Activated T-helper 2 cell treated with anti-CD3 and anti-CD28 coated beads, Interferon-gamma antibody, Interleukin-2, Interleukin-4, amounts not matched to agents 10 μg/mL and 5 μg/mL and 100 μg/mL, durations not matched to agents 14 hours and 24 hours and 36 hours (primary cell): ENCODE data around the gene NOD1. TPM values are rescaled to one million over a fixed set of nuclear protein-coding genes. Genes with fewer than 3 reads are reported as not detected.
A peak's percentile ranks its signal among the peaks of the same experiment; 100 is the strongest.

ENCODE experiments used
- DNase-seq: peaks from one replicate; pipeline ENCODE4 v3.0.0; 2021; ENCODE audit warnings: low spot score
- H3K27ac Mint-ChIP-seq: one replicate; pipeline ENCODE4 v1.8.0; 2021; ENCODE audit warnings: mixed read lengths
- H3K27me3 Mint-ChIP-seq: one replicate; pipeline ENCODE4 v1.8.0; 2021; ENCODE audit warnings: low read depth, mixed read lengths
- H3K36me3 Mint-ChIP-seq: one replicate; pipeline ENCODE4 v1.8.0; 2021; ENCODE audit warnings: low read depth, mixed read lengths
- H3K4me1 Mint-ChIP-seq: one replicate; pipeline ENCODE4 v1.8.0; 2021; ENCODE audit warnings: low read depth, mixed read lengths
- H3K4me3 Mint-ChIP-seq: one replicate; pipeline ENCODE4 v1.8.0; 2021; ENCODE audit warnings: low read depth, mild to moderate bottlenecking, moderate library complexity, mixed read lengths
- H3K9me3 Mint-ChIP-seq: one replicate; pipeline ENCODE4 v1.8.0; 2021; ENCODE audit warnings: mixed read lengths
- intact Hi-C: fragments of 100-400 bp; cut with micrococcal nuclease; formaldehyde crosslinking; loops from one replicate; pipeline ENCODE4 v1.15.1; 2023
- total RNA-seq: library from RNA; stranded (reverse); gene quantifications from 2 replicates; pipeline ENCODE4 v1.2.3, GENCODE V29; 2022

NOD1 gene
- total RNA-seq, 1 donor from 2014 or later = 14.8 TPM

- no peaks in the 10 kb centered on the region for H3K9me3 Mint-ChIP-seq
- H3K27ac Mint-ChIP-seq = no peak overlapping the region
- intact Hi-C loops = loop anchor here (5.0 kb wide), 1 partner anchor 286 kb away; no protein-coding TSS in a partner anchor
- peaks cover 4% of the 10 kb centered on the region for H3K4me1 Mint-ChIP-seq
- DNase-seq = no peak
- no peak overlapping the region for H3K4me3 Mint-ChIP-seq
- H3K36me3 Mint-ChIP-seq = peaks cover 20% of the 10 kb centered on the region
- H3K27me3 Mint-ChIP-seq = no peaks in the 10 kb centered on the region
Measured at GRCh38 chr7:30448461-30449189, 30.0 kb downstream of the NOD1 start.

- Mint-ChIP-seq H3K9me3 (no peaks in the 10 kb centered on the region), H3K4me1 (peaks cover 4% of the 10 kb centered on the region), H3K4me3 (no peak overlapping the region), H3K27ac (no peak overlapping the region), H3K27me3 (no peaks in the 10 kb centered on the region), H3K36me3 (peaks cover 20% of the 10 kb centered on the region)
- DNase-seq = no peak
- intact Hi-C loops = loop anchor here (5.0 kb wide), 1 partner anchor 285 kb away; no protein-coding TSS in a partner anchor
Measured at GRCh38 chr7:30447466-30447865, 31.1 kb downstream of the NOD1 start.

- H3K27ac Mint-ChIP-seq = no peak overlapping the region
Measured at GRCh38 chr7:30446266-30446665, 32.3 kb downstream of the NOD1 start.

GRCh38 chr7:30445770-30446169 is 32.8 kb downstream of the NOD1 start:
- Mint-ChIP-seq H3K4me1 (peaks cover 4% of the 10 kb centered on the region), H3K27ac (no peak overlapping the region), H3K4me3 (no peak overlapping the region), H3K36me3 (peaks cover 18% of the 10 kb centered on the region), H3K9me3 (no peaks in the 10 kb centered on the region), H3K27me3 (no peaks in the 10 kb centered on the region)
- intact Hi-C loops = loop anchor here (5.0 kb wide), 1 partner anchor 283 kb away; no protein-coding TSS in a partner anchor
- DNase-seq = peak; percentile 75

More at GRCh38 chr7:30446266-30446665, 32.3 kb downstream of the NOD1 start:
- Mint-ChIP-seq H3K27me3 (no peaks in the 10 kb centered on the region), H3K4me3 (no peak overlapping the region), H3K9me3 (no peaks in the 10 kb centered on the region), H3K36me3 (peaks cover 18% of the 10 kb centered on the region), H3K4me1 (peaks cover 4% of the 10 kb centered on the region)
- DNase-seq = no peak
- intact Hi-C loops = loop anchor here (5.0 kb wide), 1 partner anchor 284 kb away; no protein-coding TSS in a partner anchor

GRCh38 chr7:30437823-30438574 is 40.6 kb downstream of the NOD1 start:
- H3K27me3 Mint-ChIP-seq = no peaks in the 10 kb centered on the region

GRCh38 chr7:30436518-30436917 is 42.1 kb downstream of the NOD1 start:
- intact Hi-C loops = no loop called here
- DNase-seq = no peak
- Mint-ChIP-seq H3K4me1 (no peaks in the 10 kb centered on the region), H3K36me3 (peaks cover 58% of the 10 kb centered on the region), H3K4me3 (no peak overlapping the region), H3K27ac (no peak overlapping the region), H3K27me3 (no peaks in the 10 kb centered on the region), H3K9me3 (no peaks in the 10 kb centered on the region)

More at GRCh38 chr7:30437823-30438574, 40.6 kb downstream of the NOD1 start:
- Mint-ChIP-seq H3K9me3 (no peaks in the 10 kb centered on the region), H3K4me3 (no peak overlapping the region), H3K4me1 (no peaks in the 10 kb centered on the region), H3K36me3 (peaks cover 47% of the 10 kb centered on the region), H3K27ac (no peak overlapping the region)
- DNase-seq = no peak
- intact Hi-C loops = no loop called here

GRCh38 chr7:30436046-30436445 is 42.5 kb downstream of the NOD1 start:
- Mint-ChIP-seq H3K27ac (no peak overlapping the region), H3K4me3 (no peak overlapping the region), H3K36me3 (peaks cover 63% of the 10 kb centered on the region), H3K27me3 (no peaks in the 10 kb centered on the region), H3K9me3 (no peaks in the 10 kb centered on the region), H3K4me1 (no peaks in the 10 kb centered on the region)
- DNase-seq = no peak
- intact Hi-C loops = no loop called here

- DNase-seq = no peak
- intact Hi-C loops = no loop called here
- H3K4me1 Mint-ChIP-seq = no peaks in the 10 kb centered on the region
- H3K36me3 Mint-ChIP-seq = peaks cover 63% of the 10 kb centered on the region
- H3K4me3 Mint-ChIP-seq = no peak overlapping the region
- H3K9me3 Mint-ChIP-seq = no peaks in the 10 kb centered on the region
- no peaks in the 10 kb centered on the region for H3K27me3 Mint-ChIP-seq
- H3K27ac Mint-ChIP-seq = no peak overlapping the region
Measured at GRCh38 chr7:30434140-30434799, 44.3 kb downstream of the NOD1 start.

- no peak for DNase-seq
- H3K27ac Mint-ChIP-seq = no peak overlapping the region
- no peaks in the 10 kb centered on the region for H3K4me1 Mint-ChIP-seq
- no peak overlapping the region for H3K4me3 Mint-ChIP-seq
- H3K36me3 Mint-ChIP-seq = peaks cover 57% of the 10 kb centered on the region
- intact Hi-C loops = no loop called here
- no peaks in the 10 kb centered on the region for H3K27me3 Mint-ChIP-seq
- no peaks in the 10 kb centered on the region for H3K9me3 Mint-ChIP-seq
Measured at GRCh38 chr7:30433506-30433905, 45.1 kb downstream of the NOD1 start.

GRCh38 chr7:30433082-30433481 is 45.5 kb downstream of the NOD1 start:
- peaks cover 53% of the 10 kb centered on the region for H3K36me3 Mint-ChIP-seq

GRCh38 chr7:30430777-30431176 is 47.8 kb downstream of the NOD1 start:
- no peaks in the 10 kb centered on the region for H3K9me3 Mint-ChIP-seq
- no peak for DNase-seq
- H3K27me3 Mint-ChIP-seq = no peaks in the 10 kb centered on the region
- no peaks in the 10 kb centered on the region for H3K4me1 Mint-ChIP-seq
- no peak overlapping the region for H3K27ac Mint-ChIP-seq
- H3K36me3 Mint-ChIP-seq = peaks cover 56% of the 10 kb centered on the region
- no peak overlapping the region for H3K4me3 Mint-ChIP-seq
- intact Hi-C loops = no loop called here

More at GRCh38 chr7:30433082-30433481, 45.5 kb downstream of the NOD1 start:
- H3K27ac Mint-ChIP-seq = no peak overlapping the region
- intact Hi-C loops = no loop called here
- no peaks in the 10 kb centered on the region for H3K9me3 Mint-ChIP-seq
- no peaks in the 10 kb centered on the region for H3K27me3 Mint-ChIP-seq
- no peaks in the 10 kb centered on the region for H3K4me1 Mint-ChIP-seq
- no peak overlapping the region for H3K4me3 Mint-ChIP-seq
- DNase-seq = no peak

- intact Hi-C loops = no loop called here
- no peak for DNase-seq
- H3K4me3 Mint-ChIP-seq = no peak overlapping the region
- no peaks in the 10 kb centered on the region for H3K4me1 Mint-ChIP-seq
- H3K36me3 Mint-ChIP-seq = peaks cover 59% of the 10 kb centered on the region
- no peaks in the 10 kb centered on the region for H3K9me3 Mint-ChIP-seq
- no peaks in the 10 kb centered on the region for H3K27me3 Mint-ChIP-seq
- H3K27ac Mint-ChIP-seq = no peak overlapping the region
Measured at GRCh38 chr7:30430276-30430675, 48.3 kb downstream of the NOD1 start.
